HG03066 (cell line): ENCODE measurements around the gene UPF1.

ENCODE experiments used
- ATAC-seq: cut with Tn5 transposase; IDR thresholded peaks from one replicate; pipeline ENCODE4 v1.9.1; 2021; ENCODE audit warnings: low read depth; ENCODE audit not compliant: unreplicated experiment

The UPF1 gene

DNA sequence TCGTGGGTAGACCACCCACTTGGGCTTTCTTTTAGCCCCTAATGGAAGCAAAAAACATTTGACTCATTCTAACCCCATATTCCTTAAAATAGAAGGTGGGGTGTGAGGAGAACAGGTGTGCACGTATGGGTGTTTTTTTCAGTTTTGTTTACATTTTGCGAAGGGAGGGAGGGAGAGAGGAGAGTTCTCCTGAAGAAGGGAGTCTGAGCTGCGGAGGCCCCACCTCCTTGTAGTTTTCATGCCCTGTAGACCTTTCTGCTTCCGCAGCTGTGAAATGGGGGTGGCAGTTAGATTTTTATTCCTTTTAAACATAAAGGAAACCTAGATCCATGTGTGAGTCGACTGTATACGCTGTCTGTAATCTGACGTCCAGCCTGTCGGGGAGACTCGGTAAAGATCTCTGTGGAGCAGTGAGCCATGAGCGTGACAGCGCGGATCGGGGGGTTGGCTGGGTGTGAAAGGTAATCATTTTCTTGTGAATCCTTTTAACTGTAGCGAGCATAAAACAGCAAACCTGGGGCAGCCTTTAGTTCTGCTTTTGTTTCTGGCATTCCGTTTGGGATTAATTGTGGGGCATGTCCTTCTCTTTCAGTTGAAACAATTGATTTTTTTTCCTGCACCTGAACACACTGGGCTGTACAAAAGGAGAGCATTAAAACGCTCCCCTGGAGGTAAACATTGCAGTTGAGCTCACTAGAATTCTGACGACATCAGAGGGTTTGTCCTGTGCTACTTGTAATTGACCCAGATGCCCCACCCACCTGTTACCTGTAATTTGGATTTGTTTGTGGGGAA is 2.3 kb downstream of the UPF1 start:
- no peak for ATAC-seq

DNA sequence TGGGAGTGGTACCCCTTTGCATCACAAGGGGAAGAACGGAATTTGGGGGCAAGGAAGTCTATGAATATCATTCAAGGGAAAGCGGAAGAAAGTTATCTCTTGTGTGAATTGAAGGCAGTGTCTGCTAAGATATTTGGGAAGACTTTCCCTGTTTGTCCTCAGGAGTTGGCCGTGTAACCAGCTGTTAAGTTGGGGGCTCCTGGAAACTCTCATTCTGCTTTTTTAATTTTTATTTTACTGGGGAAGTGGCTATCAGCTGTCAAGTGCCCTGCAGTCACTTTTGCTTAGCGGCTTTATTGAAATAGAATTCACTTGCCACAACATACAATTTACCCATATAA is 2.9 kb downstream of the UPF1 start:
- ATAC-seq, result no peak

DNA sequence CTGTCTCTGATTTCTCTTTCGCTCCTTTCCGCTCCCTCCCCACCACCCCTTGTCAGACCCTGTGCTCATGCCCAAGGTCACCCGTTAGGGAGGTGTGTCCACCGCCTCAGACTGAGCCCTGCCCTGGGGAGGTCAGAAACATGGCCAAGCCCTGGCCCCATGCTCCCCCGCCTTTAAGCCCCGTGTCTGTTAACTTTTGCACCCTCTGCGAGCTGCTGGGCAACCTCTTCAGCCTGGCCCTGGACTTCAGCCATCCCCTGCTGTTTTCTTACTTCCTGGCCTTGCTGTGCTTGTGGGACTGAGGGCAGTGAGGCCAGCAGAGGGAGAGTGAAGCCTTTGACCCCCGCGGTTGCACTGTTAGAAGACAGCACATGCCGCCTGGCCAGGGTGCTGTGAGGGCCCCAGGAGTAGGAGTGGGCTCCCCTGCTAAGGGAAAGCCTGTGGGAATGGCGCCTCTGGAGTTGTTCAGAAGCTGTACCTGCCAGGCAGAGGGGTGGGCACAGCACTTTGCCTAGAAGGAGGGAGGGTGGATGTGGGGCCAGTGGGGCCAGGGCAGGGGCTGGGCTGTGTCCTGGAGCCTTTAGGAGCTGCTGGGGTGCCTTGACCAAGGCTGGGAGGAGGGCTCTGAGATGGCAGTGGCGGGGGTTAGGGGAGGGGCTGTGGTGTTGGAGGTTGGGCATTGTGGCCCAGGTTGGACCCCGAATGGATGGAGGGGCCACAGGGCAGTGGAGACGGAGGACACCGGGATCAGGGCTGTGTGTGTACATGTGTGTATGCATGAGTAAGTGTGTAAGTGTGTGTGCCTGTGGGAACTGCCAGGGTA is 7.9 kb downstream of the UPF1 start:
- ATAC-seq, result no peak

DNA sequence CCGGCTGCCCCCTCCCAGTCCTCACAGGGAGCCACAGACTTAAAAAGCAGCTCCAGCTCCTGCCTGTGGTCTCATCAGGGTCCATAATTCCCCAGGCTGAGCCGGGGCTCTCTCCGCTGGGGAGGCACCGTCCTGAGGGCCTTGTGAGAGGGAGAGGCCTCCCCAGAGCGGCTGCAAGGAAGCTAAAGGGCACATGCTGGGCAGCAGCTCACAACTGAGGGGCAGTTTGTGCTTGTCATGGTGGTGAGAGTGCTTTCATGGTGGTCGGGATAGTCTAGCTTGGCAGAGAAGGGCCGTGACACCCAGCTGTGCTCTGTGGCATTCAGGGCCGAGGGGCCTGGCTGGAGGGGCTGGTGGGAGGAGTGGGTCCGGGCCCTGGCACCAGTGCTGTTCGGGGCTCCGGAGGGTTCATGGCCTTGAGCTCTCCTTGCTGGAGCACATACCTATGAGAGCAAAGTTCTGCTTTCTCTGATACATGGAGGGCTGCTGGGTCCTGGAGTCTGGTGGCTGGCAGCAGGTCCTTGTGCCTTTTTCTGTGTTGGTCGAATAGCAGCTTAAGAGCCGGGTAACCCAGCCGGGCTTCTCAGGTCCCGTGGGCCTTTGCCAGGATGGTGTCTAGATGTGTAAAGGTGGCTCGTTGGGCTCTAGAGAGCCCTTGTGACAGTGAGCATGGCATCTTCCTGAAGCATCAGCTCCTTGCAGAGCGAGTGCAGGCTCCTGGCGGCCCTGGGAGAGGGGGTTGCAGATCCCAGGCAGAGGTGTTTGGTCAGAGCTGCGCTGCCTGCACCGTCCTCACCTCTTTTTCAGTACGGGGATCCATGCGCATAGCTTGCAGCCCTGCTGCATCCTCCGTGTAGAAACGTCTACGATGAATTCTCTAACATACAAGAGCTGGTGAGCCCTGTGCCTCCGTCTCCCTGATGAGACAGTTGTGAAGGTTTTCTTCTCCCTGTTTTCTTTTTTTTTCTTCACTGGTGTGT is 8.8 kb downstream of the UPF1 start:
- no peak for ATAC-seq

DNA sequence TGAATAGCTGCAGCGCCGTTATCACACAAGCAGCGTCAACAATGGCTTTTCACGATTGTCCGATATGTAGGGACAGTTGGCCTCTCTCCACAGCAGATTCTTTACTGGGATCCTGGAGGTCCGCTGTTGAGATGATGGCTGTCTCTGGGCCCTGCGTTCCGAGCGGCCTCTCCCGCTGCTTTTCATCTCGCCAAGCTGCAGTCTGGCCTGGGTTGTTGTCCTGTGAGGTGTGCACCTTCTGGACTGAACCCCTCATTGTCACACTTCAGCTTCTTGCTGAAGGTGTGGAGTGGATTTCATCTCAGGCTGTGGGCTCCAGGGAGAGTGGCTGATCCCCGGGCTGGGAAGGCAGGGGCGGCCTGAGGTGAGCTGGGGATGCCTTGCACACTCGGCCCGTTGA is 9.6 kb downstream of the UPF1 start:
- no peak for ATAC-seq

DNA sequence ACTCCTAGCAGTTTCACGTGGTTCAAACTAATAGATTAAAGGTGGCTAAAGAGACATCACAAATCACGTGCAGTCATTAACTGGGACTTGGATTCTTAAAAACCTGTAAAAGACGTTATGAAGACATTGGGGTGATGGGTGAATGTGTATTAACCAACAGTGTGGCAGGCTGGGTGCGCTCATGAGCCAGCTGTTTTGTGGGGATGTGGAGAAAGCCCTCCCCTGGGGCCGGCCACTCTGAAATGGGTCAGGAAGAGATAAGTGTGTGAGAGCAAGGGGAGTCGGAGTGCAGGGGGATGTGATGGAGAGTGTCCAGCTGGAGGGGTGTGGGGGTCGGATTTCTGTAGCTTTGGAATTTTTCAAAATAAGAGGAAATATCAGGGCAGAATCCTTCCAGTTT is 10.4 kb downstream of the UPF1 start:
- no peak for ATAC-seq

DNA sequence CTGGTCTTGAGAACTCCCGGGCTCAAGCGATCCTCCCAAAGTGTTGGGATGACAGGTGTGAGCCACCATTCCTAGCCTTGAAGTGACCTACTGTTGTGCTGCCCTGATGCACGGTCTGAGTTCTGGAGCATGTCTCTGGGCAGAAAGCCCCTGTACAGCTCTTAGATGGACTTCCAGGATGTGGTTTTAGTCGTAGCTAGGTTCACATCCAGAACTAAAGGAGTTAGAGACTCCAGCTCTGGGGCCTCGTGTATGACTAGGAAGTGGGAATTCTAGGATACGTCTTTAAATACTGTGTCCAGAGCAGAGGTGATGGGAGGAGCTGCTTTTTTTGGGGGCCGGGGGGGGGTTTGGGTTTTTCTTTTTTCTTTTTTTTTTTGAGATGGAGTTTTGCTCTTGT is 12.2 kb downstream of the UPF1 start:
- ATAC-seq, result no peak

DNA sequence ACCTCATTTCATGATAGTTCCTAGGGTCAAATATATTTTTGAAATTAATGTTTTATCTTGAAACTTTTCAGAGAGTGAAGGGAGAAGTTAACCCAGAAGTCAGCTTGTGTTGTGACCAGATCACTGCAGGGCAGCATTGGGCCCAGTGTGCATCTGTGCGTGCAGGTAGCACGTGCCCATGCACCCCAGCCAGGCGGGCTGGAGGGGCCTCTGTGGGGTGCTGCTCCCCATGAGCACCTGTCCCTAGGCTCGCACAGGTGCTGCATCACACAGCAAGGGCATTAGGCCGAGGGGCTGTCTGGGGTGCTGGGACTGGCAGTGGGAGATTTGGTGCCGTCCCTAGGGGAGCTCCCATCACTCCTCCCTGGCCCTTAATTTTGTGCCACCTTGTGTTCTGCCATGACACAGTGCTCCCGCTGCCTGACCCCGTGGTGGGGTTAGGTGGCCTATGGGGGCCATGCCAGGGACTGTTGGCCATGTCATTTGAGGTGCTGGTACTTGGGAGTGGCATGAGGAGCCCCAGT is 13.1 kb downstream of the UPF1 start:
- no peak for ATAC-seq

DNA sequence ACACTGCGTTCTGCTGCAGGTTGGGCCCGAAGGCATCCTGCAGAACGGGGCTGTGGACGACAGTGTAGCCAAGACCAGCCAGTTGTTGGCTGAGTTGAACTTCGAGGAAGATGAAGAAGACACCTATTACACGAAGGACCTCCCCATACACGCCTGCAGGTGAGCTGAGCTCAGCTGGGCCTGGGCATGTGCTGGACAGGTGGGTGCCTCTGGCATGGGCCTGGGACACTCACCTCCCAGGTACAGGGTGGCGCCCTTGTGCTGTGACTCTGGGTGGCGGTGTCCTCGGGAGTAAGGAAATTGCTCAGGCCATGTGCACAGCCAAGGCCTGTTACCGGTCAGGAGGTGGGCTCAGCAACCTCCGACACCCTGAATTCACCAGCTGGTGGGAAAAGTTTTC is 14.2 kb downstream of the UPF1 start:
- ATAC-seq, result no peak

DNA sequence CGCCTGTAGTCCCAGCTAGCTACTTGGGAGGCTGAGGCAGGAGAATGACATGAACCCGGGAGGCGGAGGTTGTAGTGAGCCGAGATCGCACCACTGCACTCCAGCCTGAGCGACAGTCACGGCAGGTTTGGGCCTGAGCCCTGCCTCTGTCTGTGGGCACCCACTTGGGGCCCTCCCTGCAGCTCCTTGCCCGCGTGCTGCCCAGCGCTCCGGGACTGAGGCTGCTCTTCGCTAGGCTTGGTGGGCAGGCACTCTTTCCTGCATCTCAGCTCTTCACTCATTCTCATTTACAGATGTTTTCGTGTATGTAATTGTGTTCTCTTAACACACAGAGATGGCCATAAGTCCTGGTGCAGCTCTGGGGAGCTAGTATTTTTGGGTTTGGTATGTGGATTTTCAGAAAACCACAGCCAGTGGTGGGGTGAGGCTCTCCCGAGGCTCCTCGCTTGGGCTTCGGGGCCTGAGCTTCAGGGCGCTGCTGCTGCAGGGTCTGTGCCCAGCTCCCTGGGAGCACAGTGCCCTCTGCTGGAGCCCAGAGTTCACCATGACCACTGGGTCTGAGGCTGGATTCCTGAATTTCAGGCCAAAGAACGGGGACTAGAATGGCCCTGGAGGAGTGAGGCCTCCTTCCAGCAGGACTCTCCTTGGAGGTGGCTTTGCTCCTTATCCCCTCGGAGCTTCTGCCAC is 15.2 kb downstream of the UPF1 start:
- ATAC-seq, result no peak

DNA sequence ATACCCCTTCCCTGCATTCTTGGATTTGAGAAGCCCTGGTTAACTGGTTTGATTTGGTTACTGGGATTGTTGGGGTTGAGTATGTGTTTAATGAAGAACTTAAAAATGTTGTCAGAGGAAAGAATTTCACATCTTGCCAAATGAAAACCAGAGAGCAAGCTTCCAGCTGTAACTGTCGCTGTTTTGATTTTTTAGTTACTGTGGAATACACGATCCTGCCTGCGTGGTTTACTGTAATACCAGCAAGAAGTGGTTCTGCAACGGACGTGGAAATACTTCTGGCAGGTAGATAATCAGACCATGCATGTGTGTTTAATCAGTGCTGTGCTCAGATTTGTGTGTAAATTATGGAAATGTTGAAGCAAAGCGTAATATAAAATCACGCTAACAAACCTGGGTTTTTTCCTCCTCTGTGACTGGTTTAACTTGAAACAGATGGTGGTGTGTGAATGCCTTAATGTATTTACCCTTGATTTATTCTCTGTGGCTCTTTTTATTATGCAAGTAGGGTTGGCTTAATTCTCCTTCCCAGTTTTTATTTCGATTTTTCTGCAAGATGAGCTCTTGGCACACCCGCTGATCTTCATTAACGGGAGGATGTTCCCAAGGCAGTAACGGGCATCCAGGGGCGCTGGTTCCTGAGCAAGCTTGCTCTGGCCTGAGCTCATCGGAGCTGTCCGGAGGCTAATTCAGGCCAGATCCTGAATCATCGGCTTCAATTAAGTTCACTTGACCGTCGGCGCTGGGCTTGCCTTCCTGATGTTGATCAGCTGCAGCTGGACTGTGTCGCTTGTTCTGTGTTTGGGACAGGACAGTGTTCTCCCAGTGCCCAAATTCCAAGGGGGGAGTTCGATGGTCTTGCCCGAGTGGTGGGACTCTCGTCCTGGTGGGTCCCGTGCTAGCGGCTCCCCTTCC is 16.0 kb downstream of the UPF1 start:
- no peak for ATAC-seq

DNA sequence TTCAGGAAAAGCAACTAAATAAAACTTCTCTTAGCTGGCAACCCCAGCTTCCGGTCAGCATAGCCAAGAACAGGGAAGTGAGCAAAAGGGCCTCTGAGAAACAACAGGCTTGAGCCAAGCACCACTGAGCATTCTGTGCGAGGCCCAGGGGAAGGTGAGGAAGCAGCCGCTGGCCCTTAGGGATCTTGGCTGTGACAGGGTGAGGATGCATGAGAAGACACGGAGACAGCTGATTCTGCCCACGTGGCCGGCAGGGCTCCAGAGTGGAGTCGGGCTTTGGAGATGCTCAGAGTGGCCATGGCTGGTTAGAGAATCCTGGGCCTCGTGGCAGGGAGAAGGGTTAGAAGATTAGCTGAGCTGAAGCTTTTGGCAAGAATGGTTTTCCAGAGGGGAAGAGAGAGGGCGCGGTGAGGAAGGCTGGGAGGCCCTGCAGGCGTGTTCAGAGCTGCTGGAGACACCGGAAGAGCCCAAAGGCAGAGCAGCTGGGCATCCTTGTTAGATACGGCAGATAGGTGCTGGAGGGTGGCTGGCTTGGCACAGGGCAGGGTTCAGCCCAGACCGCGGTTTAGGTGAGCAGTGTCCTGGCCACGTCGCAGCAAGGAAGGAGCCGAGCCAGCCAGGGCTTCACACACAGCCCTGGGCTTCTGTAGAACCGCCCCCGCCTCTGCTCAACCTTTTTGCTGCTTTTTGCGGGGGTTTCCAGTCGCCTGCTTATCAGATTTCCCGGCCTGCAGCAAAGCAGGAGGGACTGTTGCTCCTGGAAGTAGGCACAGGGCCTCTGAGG is 17.3 kb downstream of the UPF1 start:
- no peak for ATAC-seq

DNA sequence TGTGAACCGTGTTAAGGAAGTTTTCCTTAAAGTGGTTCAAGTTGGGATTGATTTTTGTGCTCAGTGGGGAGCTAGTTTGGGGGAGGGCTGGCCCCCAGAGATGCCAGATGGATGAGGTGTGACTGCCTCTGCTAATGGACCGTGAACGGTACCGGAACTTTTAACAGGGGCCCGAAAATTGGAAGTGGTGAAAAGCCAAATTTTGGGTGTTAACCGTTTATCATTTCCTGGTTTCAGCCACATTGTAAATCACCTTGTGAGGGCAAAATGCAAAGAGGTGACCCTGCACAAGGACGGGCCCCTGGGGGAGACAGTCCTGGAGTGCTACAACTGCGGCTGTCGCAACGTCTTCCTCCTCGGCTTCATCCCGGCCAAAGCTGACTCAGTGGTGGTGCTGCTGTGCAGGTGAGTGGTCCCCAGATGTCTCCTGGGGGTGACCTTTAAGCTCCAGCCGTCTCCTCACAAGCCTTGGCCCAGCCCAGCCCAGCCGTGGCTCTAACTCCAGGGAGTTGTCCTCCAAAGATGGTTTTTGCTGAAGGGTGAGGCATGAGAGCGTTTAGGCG is 18.2 kb downstream of the UPF1 start:
- no peak for ATAC-seq

DNA sequence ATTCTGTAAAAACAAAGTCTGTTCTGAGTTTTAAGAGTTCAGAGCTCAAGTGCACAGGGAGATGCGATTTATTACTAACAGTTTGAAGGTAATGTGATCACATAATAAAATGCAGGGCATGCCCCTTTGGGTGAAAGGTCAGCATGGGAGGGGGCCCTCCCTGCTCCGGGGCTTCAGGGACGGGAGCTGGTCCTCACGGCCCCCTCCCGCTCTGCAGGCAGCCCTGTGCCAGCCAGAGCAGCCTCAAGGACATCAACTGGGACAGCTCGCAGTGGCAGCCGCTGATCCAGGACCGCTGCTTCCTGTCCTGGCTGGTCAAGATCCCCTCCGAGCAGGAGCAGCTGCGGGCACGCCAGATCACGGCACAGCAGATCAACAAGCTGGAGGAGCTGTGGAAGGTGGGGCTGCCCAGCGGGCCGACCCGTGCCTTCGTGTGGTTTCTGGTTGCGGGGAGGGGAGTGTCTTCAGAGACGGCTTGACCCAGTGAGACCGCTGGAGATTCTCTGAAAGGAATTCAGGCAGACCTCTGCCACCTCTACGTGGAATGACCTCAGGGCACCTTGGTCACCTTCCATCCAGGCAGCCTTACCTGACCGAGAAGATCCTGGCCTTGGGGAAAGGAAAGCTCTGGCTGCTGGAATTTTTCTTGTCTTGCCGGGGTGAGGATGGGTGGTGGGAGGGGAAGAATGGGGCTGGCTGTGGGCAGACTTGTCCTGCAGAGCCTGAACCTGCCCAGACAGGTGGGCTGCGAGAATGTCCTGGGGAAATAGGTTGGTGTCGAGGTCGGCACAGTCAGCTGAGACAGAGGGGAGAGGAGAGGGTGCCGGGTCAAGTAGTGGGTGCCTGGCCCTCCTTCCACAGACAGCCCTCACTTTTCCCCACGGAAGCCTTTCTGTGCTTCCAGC is 19.0 kb downstream of the UPF1 start:
- no peak for ATAC-seq

DNA sequence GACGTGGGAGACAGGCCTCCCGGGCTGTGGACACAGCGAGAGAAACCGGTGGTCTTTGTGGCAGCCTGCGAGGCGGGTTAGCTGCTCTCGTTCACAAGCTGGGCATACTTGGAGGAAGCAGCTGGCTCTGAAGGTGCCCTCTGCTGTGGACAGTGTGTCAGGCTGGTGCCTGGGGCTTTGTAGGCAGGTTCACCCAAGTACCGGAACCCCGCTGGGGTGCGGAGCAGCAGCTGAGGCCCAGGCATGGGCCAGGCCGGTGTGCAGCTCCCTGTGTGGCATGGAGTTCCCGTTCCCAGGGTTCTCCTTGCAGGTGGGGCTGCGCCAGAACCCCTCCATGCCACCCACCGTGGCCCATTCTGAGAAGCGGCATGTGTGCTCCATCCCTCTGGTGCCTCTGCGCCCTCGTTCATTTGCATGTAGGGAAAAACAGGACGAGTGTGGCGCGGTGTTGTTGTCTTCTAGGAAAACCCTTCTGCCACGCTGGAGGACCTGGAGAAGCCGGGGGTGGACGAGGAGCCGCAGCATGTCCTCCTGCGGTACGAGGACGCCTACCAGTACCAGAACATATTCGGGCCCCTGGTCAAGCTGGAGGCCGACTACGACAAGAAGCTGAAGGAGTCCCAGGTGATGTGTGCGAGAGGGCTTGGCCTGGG is 20.0 kb downstream of the UPF1 start:
- ATAC-seq, result no peak

DNA sequence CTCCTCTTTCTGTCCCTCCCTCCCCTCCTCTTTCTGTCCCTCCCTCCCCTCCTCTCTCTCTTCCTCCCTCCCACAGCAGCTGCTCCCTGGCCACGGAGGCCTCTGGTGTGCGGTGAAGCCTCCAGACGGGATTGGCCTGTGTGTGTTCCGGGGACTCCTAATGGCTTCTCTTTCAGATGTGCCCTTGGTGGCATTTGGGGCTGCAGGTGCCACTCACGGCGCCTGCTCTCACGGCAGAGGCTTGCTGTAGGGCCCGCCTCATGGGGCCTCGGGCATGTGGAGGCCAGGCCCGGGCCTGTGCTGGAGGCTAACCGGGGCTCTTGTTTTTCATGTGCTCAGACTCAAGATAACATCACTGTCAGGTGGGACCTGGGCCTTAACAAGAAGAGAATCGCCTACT is 20.9 kb downstream of the UPF1 start:
- no peak for ATAC-seq
